HepG2 (cell line): ENCODE results near the gene CCDC77. TPM values are rescaled to one million over a fixed set of nuclear protein-coding genes. Genes with fewer than 3 reads are reported as not detected.
A peak's percentile ranks its signal among the peaks of the same experiment; 100 is the strongest.

Experiments
- ASH2L ChIP-seq: fragments of 300-600, 200-600 bp; sonication (generic); IDR thresholded peaks from 2 replicates; pipeline ENCODE4 v1.7.0; 2017; ENCODE audit warnings: low read depth, mild to moderate bottlenecking, moderate library complexity, mixed read lengths, low read length; ENCODE audit not compliant: insufficient read length
- ATRX ChIP-seq: sonication (generic); formaldehyde crosslinking; IDR thresholded peaks from 2 replicates; pipeline ENCODE4 v1.4.0; 2020; ENCODE audit warnings: missing genetic modification reagents, borderline replicate concordance
- FOSL2 ChIP-seq: sonication (generic); formaldehyde crosslinking; IDR thresholded peaks from 2 replicates; pipeline ENCODE4 v1.4.0; 2020; ENCODE audit warnings: missing genetic modification reagents
- KDM2A ChIP-seq: sonication (generic); formaldehyde crosslinking; IDR thresholded peaks from 2 replicates; pipeline ENCODE4 v1.4.0; 2020; ENCODE audit warnings: low read depth, missing genetic modification reagents, borderline replicate concordance
- KDM5A ChIP-seq: fragments of 200-600 bp; sonication (generic); IDR thresholded peaks from 2 replicates; pipeline ENCODE4 v1.7.0; 2018; ENCODE audit warnings: antibody characterized with exemption, mild to moderate bottlenecking, low read length, borderline replicate concordance
- MAF1 ChIP-seq: sonication (generic); formaldehyde crosslinking; IDR thresholded peaks from 2 replicates; pipeline ENCODE4 v1.5.0; 2020; ENCODE audit warnings: missing genetic modification reagents, borderline replicate concordance
- NAIF1 ChIP-seq: sonication (generic); formaldehyde crosslinking; IDR thresholded peaks from 2 replicates; pipeline ENCODE4 v1.5.0; 2020; ENCODE audit warnings: mild to moderate bottlenecking, missing genetic modification reagents, borderline replicate concordance
- NCOA1 ChIP-seq: sonication (generic); formaldehyde crosslinking; IDR thresholded peaks from 2 replicates; pipeline ENCODE4 v1.9.0; 2021; ENCODE audit warnings: missing genetic modification reagents
- POGK ChIP-seq: sonication (generic); formaldehyde crosslinking; conservative IDR thresholded peaks from 2 replicates; pipeline ENCODE4 v1.8.0; 2022; ENCODE audit warnings: mild to moderate bottlenecking, moderate library complexity, missing genetic modification reagents
- RBM22 ChIP-seq: fragments of 200-400 bp; formaldehyde crosslinking; optimal IDR thresholded peaks from 2 replicates; pipeline ENCODE3; 2017; ENCODE audit warnings: mild to moderate bottlenecking, low read length, moderate library complexity
- REST ChIP-seq, 2 experiments: IDR thresholded peaks; 2 replicates each; pipeline ENCODE4 v1.6.1; 2011 to 2012; ENCODE audit warnings: low read length in 2 of 2, borderline replicate concordance in 1 of 2, low read depth in 1 of 2, mild to moderate bottlenecking in 1 of 2, moderate library complexity in 1 of 2
- SAP130 ChIP-seq: IDR thresholded peaks from 2 replicates; pipeline ENCODE4 v1.6.1; 2016; ENCODE audit warnings: low read depth
- SNAPC2 ChIP-seq: sonication (generic); formaldehyde crosslinking; IDR thresholded peaks from 2 replicates; pipeline ENCODE4 v1.8.1; 2022; ENCODE audit warnings: mild to moderate bottlenecking, missing genetic modification reagents
- THAP11 ChIP-seq: IDR thresholded peaks from 2 replicates; pipeline ENCODE4 v1.6.1; 2016; ENCODE audit warnings: missing biosample characterization, missing genetic modification reagents
- TP53 ChIP-seq: sonication (generic); formaldehyde crosslinking; conservative IDR thresholded peaks from 2 replicates; pipeline ENCODE4 v1.4.0; 2020; ENCODE audit warnings: missing genetic modification reagents
- ZC3H13 ChIP-seq: sonication (generic); formaldehyde crosslinking; IDR thresholded peaks from 2 replicates; pipeline ENCODE4 v1.8.1; 2023; ENCODE audit warnings: mild to moderate bottlenecking, missing genetic modification reagents, moderate library complexity
- ZNF235 ChIP-seq: sonication (generic); formaldehyde crosslinking; IDR thresholded peaks from 2 replicates; pipeline ENCODE4 v1.8.1; 2023; ENCODE audit warnings: mild to moderate bottlenecking, missing genetic modification reagents, borderline replicate concordance
- ZNF251 ChIP-seq: sonication (generic); formaldehyde crosslinking; IDR thresholded peaks from 2 replicates; pipeline ENCODE4 v1.9.0; 2021; ENCODE audit warnings: mild to moderate bottlenecking, missing genetic modification reagents
- ZNF263 ChIP-seq: sonication (generic); formaldehyde crosslinking; IDR thresholded peaks from 2 replicates; pipeline ENCODE4 v1.4.0; 2020; ENCODE audit warnings: missing genetic modification reagents
- ZNF441 ChIP-seq: sonication (generic); formaldehyde crosslinking; IDR thresholded peaks from 2 replicates; pipeline ENCODE4 v1.7.0; 2021; ENCODE audit warnings: missing genetic modification reagents, borderline replicate concordance
- ZNF557 ChIP-seq: sonication (generic); formaldehyde crosslinking; IDR thresholded peaks from 2 replicates; pipeline ENCODE4 v1.4.0; 2020; ENCODE audit warnings: missing genetic modification reagents
- ZNF615 ChIP-seq: sonication (generic); formaldehyde crosslinking; IDR thresholded peaks from 2 replicates; pipeline ENCODE4 v1.5.0; 2020; ENCODE audit warnings: mild to moderate bottlenecking, missing genetic modification reagents, borderline replicate concordance
- ZNF776 ChIP-seq: sonication (generic); formaldehyde crosslinking; IDR thresholded peaks from 2 replicates; pipeline ENCODE4 v1.4.0; 2020; ENCODE audit warnings: mild to moderate bottlenecking, missing genetic modification reagents
- ZNF839 ChIP-seq: sonication (generic); formaldehyde crosslinking; IDR thresholded peaks from 2 replicates; pipeline ENCODE4 v1.4.0; 2020; ENCODE audit warnings: missing genetic modification reagents, mild to moderate bottlenecking, borderline replicate concordance
- polyA plus RNA-seq, 8 experiments: library from polyadenylated mRNA; depleted of rRNA in 3 of 8; stranded (reverse) in 7 of 8; unstranded in 1 of 8; fragments of >200 nt; fragmentation: Illumina TruSeq in 4 of 8; extraction: Trizol in 4 of 8; gene quantifications; 2 replicates each; pipeline versions ENCODE4 v1.2.1 to v1.2.3, GENCODE V29; 2011 to 2016; ENCODE audit warnings: low read depth in 4 of 8, missing spikeins in 1 of 8, mixed read lengths in 1 of 8; ENCODE audit not compliant: insufficient read depth in 1 of 8
- total RNA-seq, 5 experiments: library from RNA; depleted of rRNA; stranded (reverse); fragments of >200 nt; fragmentation: Illumina TruSeq; extraction: Trizol; gene quantifications; 2 replicates each; pipeline ENCODE4 v1.2.3, GENCODE V29; 2016; ENCODE audit warnings: low read depth in 1 of 5

Gene CCDC77
- total and polyA plus RNA-seq, 2 of the 13 experiments (the other 11 are each of a cell fraction or from before 2014, with no cell fraction given) = 6.4 to 16.4 TPM

GRCh38 chr12:389142-390096 is 12.0 kb upstream of the CCDC77 start, which contains the start of gene KDM5A (continued):
- 0 out of 2 replicates have a peak, but pooled peaks have one; percentile 12 for TF ChIP-seq NCOA1 (CRISPR knock-in tag)
- TF ChIP-seq ZNF441 (CRISPR knock-in tag) = peak; percentile 26; the same call in 1 of the 2 replicates
- peak; percentile 93 for TF ChIP-seq THAP11 (CRISPR knock-in tag)
- TF ChIP-seq TP53 (CRISPR knock-in tag) = 0 out of 2 replicates have a peak, but pooled peaks have one; percentile 63
- 0 out of 2 replicates have a peak, but pooled peaks have one; percentile 74 for TF ChIP-seq SNAPC2 (CRISPR knock-in tag)
- peak; percentile 66; the same call in 1 of the 2 replicates for TF ChIP-seq ZC3H13 (CRISPR knock-in tag)
- no peak for TF ChIP-seq ZNF615
- TF ChIP-seq ZNF557 (CRISPR knock-in tag) = no peak
- TF ChIP-seq FOSL2 = no peak; the same call in 1 of the 2 replicates
- TF ChIP-seq SAP130 (CRISPR knock-in tag) = peak; percentile 97
- TF ChIP-seq ZNF251 (CRISPR knock-in tag) = no peak
- TF ChIP-seq RBM22 = no peak
- TF ChIP-seq REST (IDR thresholded peaks at IDR 0.05; ENCODE audit: borderline replicate concordance in 1 of 2, low read depth in 1 of 2, low read length in 2 of 2) = peak in 1 of 2 experiments; percentile 59; a peak in 1 of 4 replicates
- 0 out of 2 replicates have a peak, but pooled peaks have one; percentile 22 for TF ChIP-seq NAIF1
- TF ChIP-seq ZNF235 (CRISPR knock-in tag) = 0 out of 2 replicates have a peak, but pooled peaks have one; percentile 50
- no peak for TF ChIP-seq ATRX (CRISPR knock-in tag)
- TF ChIP-seq ZNF776 (CRISPR knock-in tag) = 0 out of 2 replicates have a peak, but pooled peaks have one; percentile 83
- peak; percentile 98 for TF ChIP-seq ASH2L
- peak; percentile 95 for TF ChIP-seq KDM2A (CRISPR knock-in tag)
- 0 out of 2 replicates have a peak, but pooled peaks have one; percentile 38 for TF ChIP-seq MAF1 (CRISPR knock-in tag)
- TF ChIP-seq ZNF263 (CRISPR knock-in tag) = no peak
- no peak for TF ChIP-seq ZNF839
- peak; percentile 93 for TF ChIP-seq KDM5A
- TF ChIP-seq POGK (CRISPR knock-in tag) = peak; percentile 66; the same call in 1 of the 2 replicates
